Ovary (tissue), 9 donors: Measurements from ENCODE around the gene EMID1. TPM values are rescaled to one million over a fixed set of nuclear protein-coding genes. Genes with fewer than 3 reads are reported as not detected.
A peak's percentile ranks its signal among the peaks of the same experiment; 100 is the strongest.

Experiments
- DNase-seq, 5 donors: peaks; one replicate each; pipeline ENCODE4 v3.0.0-alpha.2; 2019 to 2020
- H3K27ac ChIP-seq, 2 donors: fragments of 200-600 bp; one replicate each; pipeline versions ENCODE4 v1.5.1 to v1.8.0; 2019 to 2022
- H3K27me3 ChIP-seq: fragments of 200-600 bp; one replicate; pipeline ENCODE4 v1.8.0; 2022
- H3K36me3 ChIP-seq: fragments of 200-600 bp; sonication (generic); one replicate; pipeline ENCODE4 v1.5.1; 2019
- H3K4me1 ChIP-seq: one replicate; pipeline ENCODE4 v1.8.1; 2013; ENCODE audit warnings: mild to moderate bottlenecking, moderate library complexity; ENCODE audit not compliant: insufficient read depth
- H3K4me3 ChIP-seq: fragments of 200-600 bp; sonication (generic); one replicate; pipeline ENCODE4 v1.5.1; 2017
- H3K9me3 ChIP-seq, 2 donors: fragments of 200-600 bp in 1 of 2; sonication (generic) in 1 of 2; one replicate each; pipeline versions ENCODE4 v1.5.1 to v1.8.1; 2013 to 2019; ENCODE audit warnings: mild to moderate bottlenecking in 1 of 2, moderate library complexity in 1 of 2
- CTCF ChIP-seq, 3 donors: fragments of 450-650 bp in 2 of 3; fragments of 200-600 bp in 1 of 3; IDR thresholded peaks; one replicate each; pipeline versions ENCODE4 v1.5.1 to v1.8.0; 2016 to 2022; ENCODE audit warnings: antibody characterized with exemption in 3 of 3, mild to moderate bottlenecking in 1 of 3
- EP300 ChIP-seq: sonication (generic); formaldehyde crosslinking; IDR thresholded peaks from one replicate; pipeline ENCODE4 v1.6.1; 2017; ENCODE audit warnings: antibody characterized with exemption
- POLR2A ChIP-seq: fragments of 450-650 bp; IDR thresholded peaks from one replicate; pipeline ENCODE4 v1.6.1; 2017; ENCODE audit warnings: antibody characterized with exemption, mild to moderate bottlenecking, moderate library complexity
- WGBS, 3 donors: extraction: QIAGEN DNeasy Blood & Tissue Kit in 1 of 3; methylation state at CpG; one replicate each; pipeline versions ENCODE4 v1.1.5 to v1.1.7; 2013 to 2017; 5-methylcytosine and 5-hydroxymethylcytosine counted together
- intact Hi-C, 4 donors: fragments of 100-400 bp; cut with DNase I; formaldehyde crosslinking; loops; one replicate each; pipeline versions ENCODE4 v1.11.0 to v1.15.1; 2022 to 2023
- polyA plus RNA-seq, 2 donors: library from polyadenylated mRNA; stranded (reverse); fragments of 200-250 nt in 1 of 2; fragments of 350-450 nt in 1 of 2; fragmentation: Illumina TruSeq in 1 of 2; extraction: RNeasy Lipid Tissue Mini Kit (QIAGEN cat#74804) in 1 of 2; gene quantifications; one replicate each; pipeline ENCODE4 v1.2.3, GENCODE V29; 2013 to 2014
- total RNA-seq, 7 donors: library from RNA; depleted of rRNA in 2 of 7; stranded (reverse); fragments of >200 nt in 2 of 7; fragmentation: NEBNext Ultra II Directional in 3 of 7; extraction: Animal tissue kit (Norgen Biotek cat#: 25700) in 3 of 7; gene quantifications; one replicate each; pipeline versions ENCODE4 v1.1.0 to v1.2.4, GENCODE V29; 2016 to 2023
- donor health status: DM: no; HTN: no; CAD: no; lungs with moderate emphysema.
- donor health status: DM: no; HTN: no; CAD: no.
- donor health status: Bipolar disorder and iron deficiency.
- donor health status: DM: yes; HTN: yes; CAD: no.
- donor health status: DM: no; HTN: no; CAD: no.
- donor health status: DM: yes; HTN: yes; CAD: no.

EMID1 gene
- total and polyA plus RNA-seq, 9 donors: 2.6 to 11.2 (median 8.6) TPM

- H3K4me1 ChIP-seq: no peaks in the 10 kb centered on the region
- no peak overlapping the region for H3K27ac ChIP-seq
- no peaks in the 10 kb centered on the region for H3K36me3 ChIP-seq
- no peaks in the 10 kb centered on the region for H3K9me3 ChIP-seq
- no peak for TF ChIP-seq CTCF (IDR thresholded peaks at IDR 0.05)
- TF ChIP-seq POLR2A: no peak
- no peak for TF ChIP-seq EP300
- no peak for DNase-seq
- intact Hi-C loops: no loop called here
- no peaks in the 10 kb centered on the region for H3K27me3 ChIP-seq
- H3K4me3 ChIP-seq: no peak overlapping the region
Observed at GRCh38 chr22:29292379-29292778, 86.7 kb downstream of the EMID1 start.

GRCh38 chr22:29298641-29299040 is 92.9 kb downstream of the EMID1 start:
- H3K36me3 ChIP-seq: no peaks in the 10 kb centered on the region
- TF ChIP-seq POLR2A (no peak), EP300 (no peak), CTCF (IDR thresholded peaks at IDR 0.05) (no peak)

GRCh38 chr22:29299136-29299900 is 93.6 kb downstream of the EMID1 start:
- DNase-seq: peak in 2 of 5 donors; percentile 21 to 22
- intact Hi-C loops: no loop called here
- peaks cover 3% of the 10 kb centered on the region for H3K4me1 ChIP-seq
- WGBS, 3 donors: 83 to 87% (median 84%) methylated on average over 19 of the region's 19 CpGs
- H3K4me3 ChIP-seq: no peak overlapping the region
- no peak for TF ChIP-seq EP300
- TF ChIP-seq CTCF (IDR thresholded peaks at IDR 0.05): no peak
- TF ChIP-seq POLR2A: no peak
- no peak overlapping the region for H3K27ac ChIP-seq
- no peaks in the 10 kb centered on the region for H3K27me3 ChIP-seq
- H3K9me3 ChIP-seq: no peaks in the 10 kb centered on the region
- H3K36me3 ChIP-seq: no peaks in the 10 kb centered on the region

More at GRCh38 chr22:29298641-29299040, 92.9 kb downstream of the EMID1 start:
- intact Hi-C loops: no loop called here
- Histone ChIP-seq H3K4me1 (peaks cover 3% of the 10 kb centered on the region), H3K4me3 (no peak overlapping the region), H3K27ac (no peak overlapping the region), H3K27me3 (no peaks in the 10 kb centered on the region), H3K9me3 (no peaks in the 10 kb centered on the region)
- DNase-seq: peak in 1 of 5 donors; percentile 14
- WGBS, 3 donors: 72 to 74% (median 72%) methylated on average over 8 of the region's 8 CpGs

GRCh38 chr22:29300467-29300806 is 94.7 kb downstream of the EMID1 start:
- 54 to 62% (median 54%) methylated on average over 4 of the region's 4 CpGs for WGBS, 3 donors
- Histone ChIP-seq H3K9me3 (no peaks in the 10 kb centered on the region), H3K4me3 (no peak overlapping the region), H3K4me1 (peaks cover 3% of the 10 kb centered on the region), H3K27ac (no peak overlapping the region), H3K36me3 (no peaks in the 10 kb centered on the region), H3K27me3 (no peaks in the 10 kb centered on the region)
- intact Hi-C loops: no loop called here
- DNase-seq: peak in 1 of 5 donors; percentile 4
- TF ChIP-seq EP300: no peak
- no peak for TF ChIP-seq CTCF (IDR thresholded peaks at IDR 0.05)
- TF ChIP-seq POLR2A: no peak
